ENCODE data around the gene RFC1. TPM values are rescaled to one million over a fixed set of nuclear protein-coding genes. Genes with fewer than 3 reads are reported as not detected.

Gene RFC1
- total RNA-seq, 1 experiment from 2014 or later, result 56.8 TPM

GRCh38 chr4:39291686-39292085 lies 74.5 kb downstream of the RFC1 start:
- no peak overlapping the region for H4K8ac ChIP-seq (replicated peaks; ENCODE audit: insufficient read length, low read depth, low read length)
- H2BK12ac ChIP-seq (ENCODE audit: insufficient read length, low read depth, low read length), result no peak overlapping the region
- H3K56ac ChIP-seq (ENCODE audit: insufficient read length, low read depth, low read length), result no peak overlapping the region
- H2AFZ ChIP-seq (ENCODE audit: low read length), result no peak overlapping the region
- WGBS (ENCODE audit: extremely low coverage, insufficient read length, low lambda C conversion rate), result no CpG with 5 or more reads among the region's 2 CpGs
- Mint-ChIP-seq H3K27ac (no peak overlapping the region), H3K27me3 (ENCODE audit: low read depth) (no peaks in the 10 kb centered on the region), H3K4me3 (no peak overlapping the region), H3K9me3 (no peaks in the 10 kb centered on the region), H3K4me1 (peaks cover 5 to 10% of the 10 kb centered on the region in 2 experiments), H3K36me3 (ENCODE audit: insufficient read depth in 1 of 3, low read depth in 3 of 3) (peaks cover 30 to 76% (median 75%) of the 10 kb centered on the region in 3 experiments)
- no peak for TF ChIP-seq CTCF (conservative IDR thresholded peaks at IDR 0.05)
- H3K14ac ChIP-seq (ENCODE audit: insufficient read depth, low read length), result no peak overlapping the region
- no peaks in the 10 kb centered on the region for H3K27me3 ChIP-seq (ENCODE audit: insufficient read depth, low read length)
- H3K23me2 ChIP-seq (ENCODE audit: insufficient read length, low read depth, low read length, poor library complexity, severe bottlenecking), result no peaks in the 10 kb centered on the region
- H3K79me1 ChIP-seq (ENCODE audit: insufficient read depth, low read depth, low read length, poor library complexity, severe bottlenecking), result no peaks in the 10 kb centered on the region
- no peak overlapping the region for H3K9ac ChIP-seq (ENCODE audit: extremely low read depth, insufficient read length, low read length)
- H3K4me2 ChIP-seq (ENCODE audit: insufficient read depth, insufficient read length, low read length), result no peak overlapping the region
- H3K27ac ChIP-seq (ENCODE audit: insufficient read length, low read depth, low read length), result no peak overlapping the region
- no peak overlapping the region for H4K91ac ChIP-seq (ENCODE audit: insufficient read length, low read depth, low read length)
- H2BK15ac ChIP-seq (ENCODE audit: low read depth, low read length), result no peak overlapping the region
- 0 out of 2 replicates have a peak, but pooled peaks cover 2% of the 10 kb centered on the region for H3K4me1 ChIP-seq (ENCODE audit: insufficient read depth, low read length)
- no peak overlapping the region for H2BK120ac ChIP-seq (ENCODE audit: low read depth, low read length, poor library complexity, severe bottlenecking)
- no peak overlapping the region for H3K4ac ChIP-seq (ENCODE audit: low read depth, low read length)
- no peak overlapping the region for H3K18ac ChIP-seq (ENCODE audit: insufficient read length, low read depth, low read length)
- H3K9me3 ChIP-seq (ENCODE audit: control insufficient read depth, low read depth, low read length), result no peaks in the 10 kb centered on the region
- H4K20me1 ChIP-seq (ENCODE audit: control insufficient read depth, insufficient read depth, insufficient read length), result no peaks in the 10 kb centered on the region
- no peak overlapping the region for H2AK5ac ChIP-seq (ENCODE audit: insufficient read length, low read length)
- H3T11ph ChIP-seq (ENCODE audit: low read length), result no peak overlapping the region
- no peaks in the 10 kb centered on the region for H3K79me2 ChIP-seq (ENCODE audit: insufficient read depth, low read length)
- no peak overlapping the region for H3K23ac ChIP-seq (ENCODE audit: insufficient read length, low read depth, low read length)
- no peak for DNase-seq
- no peak overlapping the region for H2BK5ac ChIP-seq (ENCODE audit: insufficient read length, low read length)
- no peak overlapping the region for H4K5ac ChIP-seq (ENCODE audit: insufficient read length, low read depth, low read length)
- no peak overlapping the region for H2BK20ac ChIP-seq (ENCODE audit: low read depth, low read length, poor library complexity, severe bottlenecking)
